Stimulated activated CD8-positive, alpha-beta memory T cell treated with anti-CD3 and anti-CD28 coated beads, Interleukin-7, amount 100 ng/mL, for 1 hour (primary cell): Measurements from ENCODE around the gene YLPM1.

Experiments
- DNase-seq, 2 donors: peaks; one replicate each; pipeline ENCODE4 v3.0.0-alpha.2; 2020; ENCODE audit warnings: low read depth in 2 of 2

YLPM1 gene

DNA sequence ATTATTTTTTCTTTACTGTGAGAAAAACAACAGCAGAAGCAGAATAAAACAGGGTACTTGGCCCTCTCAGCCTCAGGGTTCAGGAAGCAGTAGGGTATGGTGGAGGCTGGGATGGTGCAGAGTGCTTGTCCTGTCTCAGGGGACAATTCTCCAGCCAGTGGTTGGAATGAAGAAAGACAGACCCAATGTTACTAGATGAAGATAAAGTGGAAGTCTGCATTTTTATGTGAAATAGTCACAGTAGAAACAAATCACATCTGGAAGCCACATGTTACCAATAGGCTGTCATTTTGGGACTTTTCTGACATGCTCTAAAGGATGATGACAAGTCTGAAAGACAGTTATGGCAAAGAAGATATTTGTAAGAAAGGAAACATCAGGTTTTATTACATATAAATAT lies 80.5 kb downstream of the YLPM1 start:
- no peak for DNase-seq

DNA sequence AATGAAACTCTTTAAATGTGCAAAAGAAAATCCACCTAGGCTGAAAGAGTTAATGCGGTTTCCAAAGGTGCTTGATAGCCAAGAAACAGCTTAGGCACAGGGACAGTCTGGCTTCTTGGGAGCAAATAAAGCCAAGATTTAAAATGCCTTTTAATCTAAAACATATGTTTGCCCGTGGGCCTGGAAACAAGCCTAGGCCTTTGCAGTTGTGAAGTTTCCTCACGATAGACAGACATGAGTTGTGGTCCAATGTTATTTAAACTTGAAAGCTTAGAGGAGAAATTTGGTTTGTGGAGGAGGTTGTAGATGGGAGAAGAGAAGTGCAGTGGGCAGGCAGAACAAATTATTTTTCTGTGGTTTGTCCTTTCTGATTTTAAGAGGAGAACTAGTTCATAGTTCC lies 83.1 kb downstream of the YLPM1 start:
- no peak for DNase-seq

DNA sequence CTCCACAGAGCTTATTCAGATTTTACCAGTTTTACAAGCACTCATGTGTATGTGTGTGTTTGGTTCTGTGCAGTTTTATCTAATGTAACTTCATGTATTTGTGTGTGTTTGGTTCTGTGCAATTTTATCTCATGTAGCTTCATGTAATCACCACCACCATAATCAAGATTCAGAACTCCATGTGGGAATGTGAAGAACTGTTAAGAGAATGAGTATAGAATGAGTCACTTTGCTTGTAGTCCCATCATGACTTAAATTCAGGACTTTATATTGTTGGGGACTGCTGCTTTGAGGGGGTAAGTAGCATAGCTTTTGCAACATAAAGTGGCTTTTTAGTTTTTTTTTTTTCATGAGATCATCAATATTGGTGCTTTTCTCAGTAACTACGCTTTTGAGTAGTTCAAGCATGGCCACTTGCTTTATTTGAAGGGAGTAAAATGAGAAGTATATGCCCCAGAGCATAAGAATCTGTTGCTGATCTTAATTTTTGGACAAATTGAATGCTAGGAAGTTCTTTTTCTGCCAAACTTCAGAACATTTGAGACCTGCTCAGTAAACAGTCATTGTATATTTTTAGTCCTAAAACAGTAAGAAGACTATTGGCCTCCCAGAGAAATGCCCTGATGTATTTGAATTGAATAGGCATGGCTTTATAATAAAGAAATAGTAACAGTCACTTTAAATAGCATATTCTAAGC lies 84.0 kb downstream of the YLPM1 start:
- DNase-seq, result no peak

DNA sequence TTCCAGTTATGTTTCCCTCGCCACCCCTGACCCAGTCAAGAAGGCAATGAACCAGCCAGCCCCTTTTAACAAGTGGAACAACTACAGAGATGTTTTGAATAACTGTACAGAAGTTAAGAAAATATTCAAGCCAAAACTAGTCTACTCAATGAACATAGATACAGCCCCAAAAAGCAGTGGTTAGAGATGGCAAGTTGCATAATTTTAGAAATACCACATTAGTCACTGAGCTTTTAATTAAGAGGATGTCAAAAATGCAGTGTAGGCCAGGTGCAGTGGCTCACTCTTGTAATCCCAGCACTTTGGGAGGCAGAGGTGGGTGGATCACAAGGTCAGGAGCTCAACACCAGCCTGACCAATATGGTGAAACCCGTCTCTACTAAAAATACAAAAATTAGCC lies 85.7 kb downstream of the YLPM1 start:
- no peak for DNase-seq

DNA sequence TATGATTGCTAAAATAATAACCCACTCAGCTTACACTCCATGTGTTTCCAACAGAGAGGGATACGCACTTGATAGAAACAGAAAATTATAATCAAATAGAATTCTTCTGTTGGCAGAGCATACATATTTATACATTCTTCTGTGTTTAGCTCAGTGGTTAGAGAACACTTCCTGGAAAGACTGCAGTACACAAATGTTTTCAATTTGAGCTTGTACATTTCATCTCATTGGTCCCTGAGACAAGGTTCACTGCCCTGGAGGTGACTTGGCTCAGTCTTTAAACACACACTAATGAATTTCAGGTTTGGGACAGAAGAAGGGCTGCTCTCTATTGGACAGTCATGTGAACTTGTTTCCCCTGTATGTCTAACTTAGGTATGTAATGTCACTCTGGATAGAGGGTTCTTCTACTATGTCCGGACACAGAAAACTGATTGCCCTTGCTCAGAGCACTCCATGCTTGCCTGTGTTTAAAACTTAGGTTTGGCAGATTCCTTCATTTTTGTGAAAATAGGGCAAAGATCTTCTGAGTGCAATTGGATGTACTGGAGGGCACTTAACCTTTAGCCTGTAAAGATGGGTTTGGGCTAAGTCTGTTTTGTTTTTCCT lies 89.9 kb downstream of the YLPM1 start:
- DNase-seq, result no peak

DNA sequence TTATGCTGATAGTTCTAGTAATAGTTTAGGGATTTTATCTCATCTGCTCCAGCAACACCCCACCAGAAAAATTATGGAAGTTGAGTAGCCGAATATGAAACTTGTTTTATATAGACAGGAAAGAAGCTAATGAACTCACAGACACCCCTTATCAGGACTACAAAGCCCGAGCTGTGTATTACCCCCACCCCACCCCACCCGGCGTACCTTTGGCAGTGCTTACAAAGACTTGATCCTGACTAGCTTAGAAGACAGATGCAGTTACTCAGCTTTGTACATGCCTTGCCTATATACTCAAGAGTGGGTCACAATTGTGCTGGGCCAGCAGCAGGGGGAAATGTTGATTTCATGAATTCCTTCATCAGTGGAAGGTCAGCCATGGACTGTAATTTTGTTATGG lies 90.5 kb downstream of the YLPM1 start:
- DNase-seq, result no peak

DNA sequence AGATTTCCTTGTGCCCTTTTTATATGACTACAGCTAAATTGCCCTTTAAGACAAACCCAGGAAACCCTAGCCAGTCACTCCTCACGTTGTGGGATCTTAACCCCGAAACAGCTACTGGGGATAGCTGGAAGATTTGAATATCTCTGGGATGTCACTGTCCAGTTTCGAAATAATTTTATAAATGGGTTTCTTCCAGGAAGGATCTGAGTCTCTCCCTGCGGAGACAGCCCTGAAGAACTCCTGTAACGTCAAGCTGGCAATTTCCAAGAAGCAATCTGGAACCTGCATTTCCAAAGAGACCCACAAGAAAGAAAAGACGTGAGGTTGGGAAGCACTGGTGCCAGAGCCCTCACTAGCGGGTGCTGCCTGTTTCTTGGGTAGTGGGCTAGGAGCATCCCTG lies 91.9 kb downstream of the YLPM1 start:
- DNase-seq, result no peak

DNA sequence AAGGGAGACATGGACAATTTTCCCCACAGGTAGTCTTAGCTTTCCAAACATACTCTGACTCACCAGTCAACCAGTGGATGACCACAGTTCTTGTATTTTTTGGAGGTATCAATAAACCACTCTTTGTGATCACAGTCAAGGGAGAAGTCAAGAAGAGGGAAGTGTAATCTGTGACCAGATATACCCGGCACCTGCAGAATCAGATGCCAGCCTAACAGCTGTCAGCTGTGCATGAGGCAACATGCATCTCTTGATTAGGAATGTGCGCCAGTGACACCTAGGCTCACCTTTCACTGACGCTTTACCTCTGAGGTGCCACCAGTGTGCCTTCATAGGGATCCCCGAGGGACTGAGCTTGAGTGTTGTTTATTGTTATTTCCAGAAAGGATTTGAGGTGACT lies 92.8 kb downstream of the YLPM1 start:
- DNase-seq, result no peak

DNA sequence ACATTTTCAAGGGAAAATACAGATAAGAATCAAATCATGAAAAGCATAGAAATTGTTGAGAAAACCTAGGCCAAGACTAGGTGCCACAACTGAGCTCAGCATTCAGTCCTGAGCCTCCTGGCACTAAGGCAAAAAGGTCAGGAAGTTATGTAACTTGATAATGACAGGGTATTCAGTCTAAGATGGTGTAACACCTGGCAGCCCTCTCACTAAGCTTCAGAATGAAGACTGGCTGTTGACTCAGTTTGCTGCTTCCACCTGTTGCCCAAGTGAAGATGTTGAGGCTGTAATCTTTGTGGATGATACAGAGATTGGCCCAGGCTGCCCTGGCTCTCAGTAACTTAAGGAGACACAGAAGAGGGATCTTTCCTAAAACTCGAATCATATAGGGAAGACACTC lies 93.2 kb downstream of the YLPM1 start:
- no peak for DNase-seq

DNA sequence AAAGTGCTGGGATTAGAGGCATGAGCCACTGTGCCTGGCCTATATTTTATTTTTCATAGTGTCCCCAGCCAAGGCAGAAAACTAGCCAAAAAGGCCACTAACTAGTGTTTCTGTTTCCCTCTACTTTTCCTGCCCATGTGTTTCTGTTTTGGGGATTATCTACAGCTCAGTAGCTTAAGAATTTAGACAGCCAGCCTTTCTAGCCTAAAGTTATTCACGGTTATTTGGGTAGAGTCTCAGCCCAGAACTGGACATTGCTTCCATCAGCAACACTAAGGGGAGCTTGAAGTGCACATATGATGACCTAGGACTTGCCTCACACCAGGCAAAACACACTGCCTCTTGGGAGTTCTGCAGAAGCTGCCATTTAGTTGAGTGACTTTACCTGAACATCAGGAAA lies 94.9 kb downstream of the YLPM1 start:
- no peak for DNase-seq

DNA sequence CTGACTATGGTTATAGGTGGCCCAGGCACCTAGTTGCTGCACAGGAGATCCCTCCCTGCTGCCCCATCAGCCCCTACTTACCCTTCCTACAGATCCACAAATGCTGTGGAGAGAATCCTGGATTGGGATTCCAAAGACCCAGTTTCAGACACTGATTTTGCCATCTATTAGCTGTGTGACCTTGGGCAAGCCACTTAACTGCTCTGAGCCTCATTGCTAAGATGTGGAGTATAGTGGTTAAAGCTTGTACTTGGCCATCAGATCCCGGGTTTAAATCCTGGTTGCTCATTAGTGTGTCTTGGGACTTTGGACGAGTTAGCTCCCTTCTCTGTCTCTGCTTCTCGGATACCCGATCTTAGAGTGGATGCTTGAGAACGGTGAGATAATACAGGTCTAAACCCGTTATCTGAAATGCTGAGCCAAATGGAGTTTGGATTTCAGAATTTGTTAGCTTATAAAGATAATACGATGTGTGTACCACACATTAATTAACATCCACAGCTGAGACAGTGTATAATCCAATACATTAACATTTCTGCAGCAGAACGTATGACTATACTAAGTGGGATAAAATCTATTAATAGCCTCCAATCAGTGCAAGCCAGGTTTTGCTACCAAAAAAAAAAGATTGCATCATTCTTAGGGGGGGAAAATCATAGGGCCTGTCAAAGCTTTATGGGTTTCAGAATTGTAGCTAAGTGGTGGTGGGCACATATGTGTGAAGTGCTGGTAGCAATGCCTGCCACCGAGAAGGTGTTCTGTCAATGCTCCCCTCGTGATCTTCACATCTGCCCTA lies 96.8 kb downstream of the YLPM1 start:
- DNase-seq, result no peak

DNA sequence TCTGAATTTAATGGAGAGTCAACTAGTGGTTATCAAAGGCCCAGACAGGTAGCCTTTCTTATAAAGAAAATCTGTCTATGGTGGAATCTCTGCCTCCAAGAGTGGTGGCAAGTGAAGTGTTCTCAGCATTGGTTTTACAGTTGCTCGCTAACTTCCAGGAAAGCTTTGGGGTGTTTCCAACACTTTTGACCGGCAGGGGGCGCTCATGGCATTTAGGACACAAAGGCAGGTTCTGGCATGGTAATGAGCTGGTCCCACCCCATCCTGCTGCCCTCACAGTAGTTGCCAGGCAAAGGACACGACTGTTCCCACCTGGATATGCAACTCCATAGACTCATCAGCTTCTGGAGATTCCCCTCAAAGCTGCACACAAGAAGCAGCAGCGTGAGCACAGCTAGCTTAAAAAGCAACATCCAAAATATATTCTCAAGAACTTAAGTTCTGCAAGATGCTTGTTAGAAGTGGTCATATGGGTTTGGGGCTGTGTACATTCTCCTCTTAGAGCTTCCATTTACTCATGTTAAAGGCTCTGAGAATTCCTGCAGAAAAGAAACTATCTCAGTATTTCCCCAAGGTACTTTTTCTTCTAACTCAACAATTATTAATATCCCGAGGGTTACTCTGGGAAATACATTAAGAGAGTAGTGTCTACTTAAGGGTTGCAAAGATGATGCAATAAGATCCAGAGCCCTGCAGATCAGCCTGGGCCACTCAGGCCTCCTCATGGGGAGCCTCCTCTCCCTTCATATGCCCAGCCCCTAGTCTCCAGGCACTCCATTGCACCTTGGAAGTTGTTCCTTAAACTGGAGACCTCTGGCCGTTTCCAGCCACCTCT lies 98.0 kb downstream of the YLPM1 start:
- peak; percentile 81 to 98 for DNase-seq

DNA sequence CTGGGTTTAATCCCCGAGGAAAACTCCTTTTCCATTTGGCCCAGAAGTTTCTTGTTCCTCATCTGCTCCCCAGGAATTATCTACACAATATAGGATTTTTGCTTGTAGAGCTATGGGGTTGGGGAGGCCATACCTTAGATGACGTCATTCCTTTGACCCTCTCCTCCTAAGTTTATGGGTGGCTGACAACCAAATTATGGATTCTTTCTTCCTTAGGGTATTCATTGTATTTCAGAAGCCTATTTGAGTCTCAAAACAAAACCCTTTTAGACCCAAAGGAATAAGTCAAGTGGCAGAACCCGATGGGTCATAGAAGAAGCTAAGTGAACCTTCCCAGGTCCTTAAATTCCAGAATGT lies 98.6 kb downstream of the YLPM1 start:
- DNase-seq, result no peak

DNA sequence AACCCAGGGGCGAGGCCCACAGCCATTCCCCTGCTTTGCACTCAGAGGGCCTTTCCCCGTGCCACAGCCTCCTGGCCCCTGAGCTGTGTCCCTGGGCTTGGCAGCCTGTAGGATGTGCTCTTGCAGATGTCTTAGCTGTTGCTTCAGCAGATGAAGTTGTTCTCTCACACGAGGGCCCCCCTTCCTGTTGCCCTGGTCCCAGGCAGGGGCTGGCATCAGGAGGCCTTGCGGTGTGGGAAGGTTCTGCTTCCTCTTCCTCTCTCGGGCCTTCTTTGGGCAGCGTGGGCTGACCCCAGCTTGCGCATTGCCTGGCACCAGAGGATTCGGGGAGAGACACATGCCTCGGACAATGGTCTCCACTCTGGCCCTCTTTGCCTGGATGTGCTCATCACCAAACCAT lies 100.2 kb downstream of the YLPM1 start:
- no peak for DNase-seq

DNA sequence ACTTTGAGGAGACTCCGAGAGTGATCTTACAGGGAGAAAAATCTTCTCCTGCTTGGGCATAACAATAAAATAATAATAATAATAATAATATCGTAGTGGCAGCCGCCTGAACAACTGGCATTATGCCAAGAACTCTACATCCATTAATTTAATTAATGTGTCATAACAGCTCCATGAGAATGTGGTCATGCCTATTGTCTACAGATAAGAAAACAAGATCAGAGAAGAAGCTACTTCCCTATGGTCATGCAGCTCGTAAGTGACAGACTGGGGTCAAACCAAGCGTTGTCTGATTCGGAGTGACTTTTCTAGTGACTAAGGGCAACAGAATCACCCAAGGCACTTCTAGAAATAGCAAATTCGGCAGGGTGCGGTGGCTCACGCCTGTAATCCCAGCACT lies 101.1 kb downstream of the YLPM1 start:
- DNase-seq, result no peak

DNA sequence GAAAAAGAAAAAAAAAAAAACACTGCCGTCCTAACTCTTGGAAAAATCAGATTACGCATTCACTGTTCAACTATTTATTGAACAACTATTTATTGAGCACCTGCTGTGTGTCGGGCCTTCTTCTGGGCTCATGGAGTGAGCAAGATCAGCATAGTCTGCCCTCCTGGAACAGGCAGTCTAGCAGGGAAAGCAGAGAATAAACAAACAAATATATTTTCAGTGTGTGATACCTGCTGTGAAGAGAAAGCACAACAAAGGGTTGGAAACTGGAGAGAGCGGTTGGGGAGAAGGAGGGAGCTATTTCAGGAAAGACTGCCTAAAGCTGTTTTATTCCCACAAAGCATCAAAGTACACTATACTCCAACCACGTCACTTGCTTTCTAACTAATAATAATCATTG lies 102.0 kb downstream of the YLPM1 start:
- no peak for DNase-seq

DNA sequence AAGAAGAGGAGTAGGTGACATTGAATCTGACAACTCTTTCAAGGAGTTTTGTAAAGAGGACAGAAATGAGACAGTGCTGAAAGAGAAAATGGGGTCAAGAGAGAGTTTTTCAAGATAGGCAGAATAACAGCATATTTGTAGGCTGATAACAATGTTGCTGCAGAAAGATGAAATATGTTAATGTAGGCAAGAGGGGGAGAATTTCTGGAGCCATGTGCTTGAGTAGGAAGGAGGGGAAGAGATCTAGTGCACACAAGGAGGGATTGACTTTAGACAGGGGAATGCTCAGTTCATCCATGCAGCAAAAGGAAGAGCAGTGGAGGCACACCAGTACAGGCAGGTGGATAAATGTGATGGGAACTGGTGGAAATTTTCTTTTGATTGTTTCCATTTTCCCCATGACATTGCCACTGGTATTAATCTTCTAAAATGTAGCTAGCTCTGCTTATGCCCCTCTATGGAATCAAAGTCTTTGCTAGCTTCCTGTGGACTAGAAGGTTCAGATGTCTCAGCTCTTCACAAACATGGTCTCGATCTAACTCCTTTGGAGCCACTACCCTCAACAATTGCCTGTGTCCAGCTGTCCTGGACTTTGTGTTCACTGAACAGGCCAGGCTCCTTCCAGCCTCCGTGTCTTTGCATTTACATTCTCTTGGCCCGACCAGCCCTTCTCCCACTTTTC lies 103.7 kb downstream of the YLPM1 start:
- DNase-seq, result no peak

DNA sequence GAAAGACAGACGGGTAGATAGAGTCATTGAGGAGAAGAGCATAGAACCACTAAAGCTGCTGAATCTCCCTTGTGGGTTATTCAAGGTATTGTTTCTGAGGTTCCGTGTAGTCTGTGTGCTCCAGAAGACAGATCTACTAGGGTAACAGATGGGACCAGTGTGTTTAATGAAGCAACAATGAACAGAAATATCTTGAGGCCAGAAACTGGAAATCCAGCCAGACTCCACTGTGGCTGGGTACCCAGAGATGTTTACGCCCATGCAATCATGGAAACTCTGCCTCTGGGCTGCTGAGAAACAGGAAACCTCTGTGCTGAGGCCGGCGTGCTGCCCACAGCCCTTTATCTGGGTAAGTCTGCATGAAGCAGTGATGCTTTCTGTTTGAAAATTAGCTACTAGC lies 104.6 kb downstream of the YLPM1 start:
- peak; percentile 27 to 38 for DNase-seq

DNA sequence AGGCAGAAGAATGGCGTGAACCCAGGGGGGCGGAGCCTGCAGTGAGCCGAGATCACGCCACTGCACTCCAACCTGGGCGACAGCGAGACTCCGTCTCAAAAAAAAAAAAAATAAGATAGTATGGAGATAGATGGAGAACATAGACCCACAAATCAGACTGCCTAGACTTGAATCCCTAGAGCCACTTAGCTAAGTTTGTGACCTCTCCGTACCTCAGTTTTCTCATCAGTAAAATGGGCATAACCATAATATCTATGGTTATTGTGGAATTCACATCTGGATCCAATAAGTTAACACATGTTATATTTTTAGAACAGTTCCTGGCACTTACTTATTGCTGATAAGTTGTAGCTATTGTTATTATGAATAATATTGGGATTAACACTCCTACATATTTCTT lies 105.6 kb downstream of the YLPM1 start:
- no peak for DNase-seq

DNA sequence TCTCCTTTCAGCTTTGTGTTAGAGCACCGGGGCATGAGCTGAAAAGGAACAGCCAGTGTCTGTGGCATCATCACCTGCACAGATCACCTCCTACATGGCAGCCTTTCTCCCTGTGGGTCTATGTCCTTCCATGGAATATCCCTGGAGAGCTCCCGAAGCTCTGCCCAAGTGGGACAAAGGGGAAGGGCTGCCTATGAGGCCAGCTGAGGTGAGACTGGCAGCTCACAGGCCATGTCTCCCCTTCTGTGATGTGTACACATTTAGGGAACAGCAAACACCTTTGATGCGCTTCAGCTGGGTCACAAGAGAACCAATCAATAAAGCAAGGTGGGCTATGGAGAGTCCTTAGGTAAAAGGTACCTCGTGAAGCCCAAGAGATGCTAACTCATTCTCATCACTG lies 108.7 kb downstream of the YLPM1 start:
- no peak for DNase-seq

DNA sequence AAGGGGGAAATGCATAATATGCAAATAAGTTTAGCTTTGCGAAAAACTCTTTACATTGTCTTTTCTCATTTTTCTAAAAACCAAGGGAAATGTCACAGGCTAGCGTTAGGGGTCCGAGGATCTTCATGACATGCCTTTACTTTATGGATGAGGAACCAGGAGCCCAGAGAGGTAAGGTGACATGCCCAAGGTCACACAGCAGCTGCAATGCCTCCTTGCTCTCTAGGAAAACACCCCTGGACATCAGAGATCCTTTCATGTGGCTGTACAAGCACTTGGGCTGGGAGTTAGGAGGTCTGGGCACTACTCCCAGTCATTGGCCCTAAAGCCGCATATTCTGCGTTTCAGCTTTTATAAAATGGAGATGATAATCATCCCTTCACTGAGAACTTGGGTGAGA lies 112.1 kb downstream of the YLPM1 start:
- no peak for DNase-seq
